Trophoblast cell (in vitro differentiated cells and primary cell): ENCODE data around the gene INAVA.

Source experiments
- DNase-seq, 2 donors: peaks; one replicate each; pipeline ENCODE4 v3.0.0-alpha.2; 2016
- H2AFZ ChIP-seq: 2 replicates; pipeline ENCODE4 v1.6.1; 2013; ENCODE audit warnings: low read length, moderate library complexity, mild to moderate bottlenecking; ENCODE audit not compliant: insufficient read depth, poor library complexity
- H2AK5ac ChIP-seq: 2 replicates; pipeline ENCODE4 v1.6.1; 2013; ENCODE audit warnings: mild to moderate bottlenecking, low read length
- H2BK120ac ChIP-seq: 2 replicates; pipeline ENCODE4 v1.6.1; 2013; ENCODE audit warnings: low read length, mild to moderate bottlenecking, moderate library complexity; ENCODE audit not compliant: insufficient read depth, poor library complexity
- H2BK12ac ChIP-seq: 2 replicates; pipeline ENCODE4 v1.6.1; 2013; ENCODE audit warnings: mild to moderate bottlenecking, low read length, moderate library complexity
- H2BK5ac ChIP-seq: 2 replicates; pipeline ENCODE4 v1.6.1; 2013; ENCODE audit warnings: low read length, low read depth, moderate library complexity, mild to moderate bottlenecking; ENCODE audit not compliant: poor library complexity
- H3K14ac ChIP-seq: 2 replicates; pipeline ENCODE4 v1.6.1; 2013; ENCODE audit warnings: mild to moderate bottlenecking, low read length
- H3K18ac ChIP-seq: 2 replicates; pipeline ENCODE4 v1.6.1; 2013; ENCODE audit warnings: mild to moderate bottlenecking, low read length
- H3K23ac ChIP-seq: 2 replicates; pipeline ENCODE4 v1.6.1; 2013; ENCODE audit warnings: low read length
- H3K27ac ChIP-seq: 2 replicates; pipeline ENCODE4 v1.5.1; 2013; ENCODE audit warnings: low read depth, mild to moderate bottlenecking, inconsistent platforms, low read length, moderate library complexity
- H3K27me3 ChIP-seq: 2 replicates; pipeline ENCODE4 v1.6.1; 2013; ENCODE audit warnings: inconsistent platforms, mild to moderate bottlenecking, low read length, moderate library complexity; ENCODE audit not compliant: insufficient read depth
- H3K36me3 ChIP-seq, 2 experiments: 1 replicate in 1 of 2; 2 replicates in 1 of 2; pipeline ENCODE4 v1.6.1; 2013; ENCODE audit warnings: low read length in 2 of 2, mild to moderate bottlenecking in 2 of 2, moderate library complexity in 1 of 2; ENCODE audit not compliant: insufficient read depth in 2 of 2, control insufficient read depth in 1 of 2
- H3K4ac ChIP-seq: 2 replicates; pipeline ENCODE4 v1.6.1; 2013; ENCODE audit warnings: low read depth, mild to moderate bottlenecking, low read length, moderate library complexity
- H3K4me1 ChIP-seq, 2 experiments: 1 replicate in 1 of 2; 2 replicates in 1 of 2; pipeline ENCODE4 v1.6.1; 2013; ENCODE audit warnings: low read length in 2 of 2, mild to moderate bottlenecking in 2 of 2, moderate library complexity in 1 of 2; ENCODE audit not compliant: insufficient read depth in 2 of 2, control insufficient read depth in 1 of 2
- H3K4me2 ChIP-seq: 2 replicates; pipeline ENCODE4 v1.6.1; 2013; ENCODE audit warnings: inconsistent platforms, mild to moderate bottlenecking, low read length, moderate library complexity
- H3K4me3 ChIP-seq: 2 replicates; pipeline ENCODE4 v1.5.1; 2013; ENCODE audit warnings: mild to moderate bottlenecking, low read depth, low read length, inconsistent platforms
- H3K79me1 ChIP-seq: one replicate; pipeline ENCODE4 v1.6.1; 2013; ENCODE audit warnings: low read length
- H3K79me2 ChIP-seq: 2 replicates; pipeline ENCODE4 v1.6.1; 2013; ENCODE audit warnings: low read length, mild to moderate bottlenecking; ENCODE audit not compliant: control insufficient read depth, insufficient read depth, poor library complexity
- H3K9ac ChIP-seq: 2 replicates; pipeline ENCODE4 v1.6.1; 2013; ENCODE audit warnings: mild to moderate bottlenecking, low read length
- H3K9me3 ChIP-seq: 2 replicates; pipeline ENCODE4 v1.6.1; 2013; ENCODE audit warnings: low read depth, mild to moderate bottlenecking, control low read depth, inconsistent platforms, low read length; ENCODE audit not compliant: insufficient read depth
- H4K12ac ChIP-seq: 2 replicates; pipeline ENCODE4 v1.6.1; 2013; ENCODE audit warnings: low read depth, mild to moderate bottlenecking, low read length, moderate library complexity
- H4K8ac ChIP-seq: 2 replicates; pipeline ENCODE4 v1.6.1; 2013; ENCODE audit warnings: low read depth, mild to moderate bottlenecking, low read length, moderate library complexity
- H4K91ac ChIP-seq: one replicate; pipeline ENCODE4 v1.6.1; 2013; ENCODE audit warnings: low read depth, mild to moderate bottlenecking, low read length, moderate library complexity
- whole genome bisulfite sequencing: extraction: QIAGEN DNeasy Blood & Tissue Kit; methylation state at CpG from one replicate; pipeline ENCODE4 v1.1.7; 2013; ENCODE audit warnings: missing lambda C conversion rate; ENCODE audit not compliant: insufficient read length, insufficient coverage; ENCODE audit errors: extremely low coverage; 5-methylcytosine and 5-hydroxymethylcytosine counted together

Gene INAVA

GRCh38 chr1:200916152-200916551 lies 21.5 kb downstream of the INAVA start:
- Histone ChIP-seq H2AK5ac (peak overlapping the region; percentile 36), H3K79me1 (peaks cover 10% of the 10 kb centered on the region), H3K27ac (no peak overlapping the region), H4K12ac (peak overlapping the region; percentile 36), H2BK5ac (no peak overlapping the region), H3K4me2 (no peak overlapping the region), H3K9ac (no peak overlapping the region), H3K36me3 (peaks cover 25 to 29% of the 10 kb centered on the region in 2 experiments), H2BK120ac (no peak overlapping the region), H3K4me1 (peaks cover 24% of the 10 kb centered on the region in 2 experiments), H3K9me3 (no peaks in the 10 kb centered on the region), H3K4ac (no peak overlapping the region), H3K27me3 (no peaks in the 10 kb centered on the region), H2BK12ac (no peak overlapping the region), H3K79me2 (no peaks in the 10 kb centered on the region), H2AFZ (no peak overlapping the region), H4K8ac (no peak overlapping the region), H4K91ac (no peak overlapping the region), H3K18ac (peak overlapping the region; percentile 43), H3K14ac (peak overlapping the region; percentile 8), H3K23ac (no peak overlapping the region), H3K4me3 (no peak overlapping the region)
- no CpG with 5 or more reads among the region's 22 CpGs for WGBS
- DNase-seq: no peak

- H4K12ac ChIP-seq: no peak overlapping the region
- peaks cover 21 to 24% of the 10 kb centered on the region in 2 experiments for H3K36me3 ChIP-seq
- no peak overlapping the region for H3K9ac ChIP-seq
- H3K18ac ChIP-seq: no peak overlapping the region
- no CpG with 5 or more reads among the region's 11 CpGs for WGBS
- H3K23ac ChIP-seq: no peak overlapping the region
- H3K14ac ChIP-seq: peak overlapping the region; percentile 24
- no peaks in the 10 kb centered on the region for H3K27me3 ChIP-seq
- no peaks in the 10 kb centered on the region for H3K79me2 ChIP-seq
- H3K4ac ChIP-seq: no peak overlapping the region
- no peak for DNase-seq
- H3K79me1 ChIP-seq: peaks cover 10% of the 10 kb centered on the region
- no peak overlapping the region for H3K4me2 ChIP-seq
- peak overlapping the region; percentile 39 for H4K91ac ChIP-seq
- no peak overlapping the region for H2BK5ac ChIP-seq
- H3K27ac ChIP-seq: no peak overlapping the region
- H2BK120ac ChIP-seq: no peak overlapping the region
- H4K8ac ChIP-seq: no peak overlapping the region
- H3K9me3 ChIP-seq: no peaks in the 10 kb centered on the region
- no peak overlapping the region for H3K4me3 ChIP-seq
- no peak overlapping the region for H2AFZ ChIP-seq
- H3K4me1 ChIP-seq: peaks cover 24% of the 10 kb centered on the region in 2 experiments
- H2AK5ac ChIP-seq: peak overlapping the region; percentile 24
- no peak overlapping the region for H2BK12ac ChIP-seq
These were observed 22.0 kb downstream of the INAVA start for GRCh38 chr1:200916681-200917080.

GRCh38 chr1:200917291-200917817 lies 22.7 kb downstream of the INAVA start:
- H3K23ac ChIP-seq: no peak overlapping the region
- no peak overlapping the region for H3K18ac ChIP-seq
- peak overlapping the region; percentile 18 for H4K91ac ChIP-seq
- H3K14ac ChIP-seq: no peak overlapping the region
- no peak overlapping the region for H3K9ac ChIP-seq
- H3K36me3 ChIP-seq: peaks cover 14 to 19% of the 10 kb centered on the region in 2 experiments
- no peak overlapping the region for H4K12ac ChIP-seq
- no peak overlapping the region for H2BK5ac ChIP-seq
- peak overlapping the region; percentile 56 for H3K27ac ChIP-seq
- no peak overlapping the region for H2BK120ac ChIP-seq
- no peaks in the 10 kb centered on the region for H3K9me3 ChIP-seq
- peak in 1 of 2 donors; percentile 39 for DNase-seq
- H4K8ac ChIP-seq: no peak overlapping the region
- H3K4me1 ChIP-seq: peaks cover 24% of the 10 kb centered on the region in 2 experiments
- no peak overlapping the region for H3K4ac ChIP-seq
- no peak overlapping the region for H3K4me2 ChIP-seq
- H3K4me3 ChIP-seq: no peak overlapping the region
- no peak overlapping the region for H2AK5ac ChIP-seq
- WGBS: no CpG with 5 or more reads among the region's 7 CpGs
- no peak overlapping the region for H2BK12ac ChIP-seq
- peaks cover 10% of the 10 kb centered on the region for H3K79me1 ChIP-seq
- H3K79me2 ChIP-seq: no peaks in the 10 kb centered on the region
- no peaks in the 10 kb centered on the region for H3K27me3 ChIP-seq
- H2AFZ ChIP-seq: no peak overlapping the region

- H3K4ac ChIP-seq: no peak overlapping the region
- no peak overlapping the region for H2AFZ ChIP-seq
- no peak overlapping the region for H3K23ac ChIP-seq
- no peaks in the 10 kb centered on the region for H3K27me3 ChIP-seq
- H4K8ac ChIP-seq: no peak overlapping the region
- H3K79me1 ChIP-seq: peaks cover 10% of the 10 kb centered on the region
- no peak overlapping the region for H2BK5ac ChIP-seq
- no peak overlapping the region for H4K12ac ChIP-seq
- no peaks in the 10 kb centered on the region for H3K79me2 ChIP-seq
- no peak overlapping the region for H2BK120ac ChIP-seq
- H3K27ac ChIP-seq: peak overlapping the region; percentile 23
- H3K14ac ChIP-seq: no peak overlapping the region
- peaks cover 7 to 14% of the 10 kb centered on the region in 2 experiments for H3K36me3 ChIP-seq
- H3K18ac ChIP-seq: no peak overlapping the region
- no peak overlapping the region for H3K4me3 ChIP-seq
- no peak overlapping the region for H2BK12ac ChIP-seq
- H2AK5ac ChIP-seq: no peak overlapping the region
- H3K4me1 ChIP-seq: peaks cover 24% of the 10 kb centered on the region in 2 experiments
- H3K9me3 ChIP-seq: no peaks in the 10 kb centered on the region
- DNase-seq: peak; percentile 70 to 90
- no peak overlapping the region for H4K91ac ChIP-seq
- no CpG with 5 or more reads among the region's 3 CpGs for WGBS
- no peak overlapping the region for H3K4me2 ChIP-seq
- H3K9ac ChIP-seq: no peak overlapping the region
These were observed 23.3 kb downstream of the INAVA start for GRCh38 chr1:200918006-200918405.
